ENCODE measurements around the gene CBX7. TPM values are rescaled to one million over a fixed set of nuclear protein-coding genes. Genes with fewer than 3 reads are reported as not detected.
A peak's percentile ranks its signal among the peaks of the same experiment; 100 is the strongest.

The CBX7 gene
- total RNA-seq, 4 donors from 2014 or later, result 4.7 to 56.1 (median 19.5) TPM

DNA sequence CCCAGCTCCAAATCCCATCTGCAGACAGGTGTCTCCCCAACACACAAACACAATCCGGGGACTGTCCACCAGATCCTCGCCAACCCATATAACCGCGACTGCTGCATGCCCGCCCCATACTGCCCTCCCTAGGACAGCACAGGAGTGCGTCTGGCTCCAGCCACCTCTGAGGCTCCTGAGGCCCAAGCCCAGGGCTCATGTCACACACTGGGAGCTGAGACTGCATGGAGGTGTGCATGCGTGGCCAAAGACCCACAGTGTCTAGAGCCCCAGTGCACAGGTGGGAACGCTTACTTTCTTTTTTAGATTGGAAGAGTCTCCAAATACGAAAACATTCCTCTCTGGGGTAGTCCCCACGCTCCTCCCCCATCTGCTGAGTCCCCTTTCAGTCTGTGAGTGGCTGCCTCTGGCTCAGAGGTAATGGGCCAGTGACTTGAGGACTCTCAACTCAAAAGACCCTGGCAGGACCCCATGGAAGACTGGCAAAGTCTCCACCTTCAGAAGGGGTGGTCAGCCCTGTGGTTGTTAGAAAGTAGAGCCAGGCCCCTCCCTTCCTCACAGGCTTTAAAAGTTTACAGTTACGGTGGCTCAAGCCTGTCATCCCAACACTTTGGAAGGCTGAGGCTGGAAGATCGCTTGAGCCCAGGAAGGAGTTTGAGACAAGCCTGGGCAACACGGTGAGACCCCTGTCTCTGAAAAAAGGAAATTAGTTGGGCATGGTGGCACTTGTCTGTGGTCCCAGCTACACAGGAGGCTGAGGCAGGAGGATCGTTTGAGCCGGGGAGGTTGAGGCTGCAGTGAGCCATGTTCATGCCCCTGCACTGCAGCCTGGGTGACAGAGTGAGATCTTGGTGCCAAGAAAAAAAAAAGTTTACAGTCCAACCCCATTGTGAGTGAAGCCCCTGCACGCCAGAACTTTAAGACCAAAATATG is 2.3 kb downstream of the CBX7 start:
- Histone ChIP-seq H3K36me3 (peaks cover 0 to 15% (median 6%) of the 10 kb centered on the region in 3 donors), H3K27me3 (peaks cover 0 to 18% (median 0%) of the 10 kb centered on the region in 4 donors), H3K9me3 (no peaks in the 10 kb centered on the region), H3K4me3 (peak overlapping the region in 1 of 4 donors; percentile 97), H3K27ac (peak overlapping the region in 3 of 4 donors; percentile 91 to 98 (median 96)), H3K4me1 (peaks cover 32 to 77% (median 57%) of the 10 kb centered on the region in 3 donors)
- TF ChIP-seq, protein P1, sequence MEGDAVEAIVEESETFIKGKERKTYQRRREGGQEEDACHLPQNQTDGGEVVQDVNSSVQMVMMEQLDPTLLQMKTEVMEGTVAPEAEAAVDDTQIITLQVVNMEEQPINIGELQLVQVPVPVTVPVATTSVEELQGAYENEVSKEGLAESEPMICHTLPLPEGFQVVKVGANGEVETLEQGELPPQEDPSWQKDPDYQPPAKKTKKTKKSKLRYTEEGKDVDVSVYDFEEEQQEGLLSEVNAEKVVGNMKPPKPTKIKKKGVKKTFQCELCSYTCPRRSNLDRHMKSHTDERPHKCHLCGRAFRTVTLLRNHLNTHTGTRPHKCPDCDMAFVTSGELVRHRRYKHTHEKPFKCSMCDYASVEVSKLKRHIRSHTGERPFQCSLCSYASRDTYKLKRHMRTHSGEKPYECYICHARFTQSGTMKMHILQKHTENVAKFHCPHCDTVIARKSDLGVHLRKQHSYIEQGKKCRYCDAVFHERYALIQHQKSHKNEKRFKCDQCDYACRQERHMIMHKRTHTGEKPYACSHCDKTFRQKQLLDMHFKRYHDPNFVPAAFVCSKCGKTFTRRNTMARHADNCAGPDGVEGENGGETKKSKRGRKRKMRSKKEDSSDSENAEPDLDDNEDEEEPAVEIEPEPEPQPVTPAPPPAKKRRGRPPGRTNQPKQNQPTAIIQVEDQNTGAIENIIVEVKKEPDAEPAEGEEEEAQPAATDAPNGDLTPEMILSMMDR (IDR thresholded peaks at IDR 0.05), result no peak
- no peak for TF ChIP-seq POLR2A (IDR thresholded peaks at IDR 0.05)
- 76 to 78% methylated on average over 5 to 10 of the region's 16 CpGs for WGBS, 2 donors
- intact Hi-C loops (cut with DNase I), result no loop called here
- DNase-seq, result no peak

- Histone ChIP-seq H3K4me1 (peaks cover 38 to 89% (median 67%) of the 10 kb centered on the region in 3 donors), H3K9me3 (no peaks in the 10 kb centered on the region), H3K36me3 (peaks cover 0 to 15% (median 6%) of the 10 kb centered on the region in 3 donors), H3K4me3 (peak overlapping the region in 2 of 4 donors; percentile 4 to 97), H3K27ac (peak overlapping the region; percentile 66 to 96 (median 92)), H3K27me3 (peaks cover 0 to 11% (median 0%) of the 10 kb centered on the region in 4 donors)
- WGBS, 2 donors, result 61 to 100% methylated on average over 1 to 5 of the region's 9 CpGs
- TF ChIP-seq POLR2A (IDR thresholded peaks at IDR 0.05), result no peak
- TF ChIP-seq, protein P1 (IDR thresholded peaks at IDR 0.05), result no peak
- intact Hi-C loops (cut with DNase I), result no loop called here
- DNase-seq, result no peak
These were observed 3.5 kb downstream of the CBX7 start for GRCh38 chr22:39148727-39149535.

DNA sequence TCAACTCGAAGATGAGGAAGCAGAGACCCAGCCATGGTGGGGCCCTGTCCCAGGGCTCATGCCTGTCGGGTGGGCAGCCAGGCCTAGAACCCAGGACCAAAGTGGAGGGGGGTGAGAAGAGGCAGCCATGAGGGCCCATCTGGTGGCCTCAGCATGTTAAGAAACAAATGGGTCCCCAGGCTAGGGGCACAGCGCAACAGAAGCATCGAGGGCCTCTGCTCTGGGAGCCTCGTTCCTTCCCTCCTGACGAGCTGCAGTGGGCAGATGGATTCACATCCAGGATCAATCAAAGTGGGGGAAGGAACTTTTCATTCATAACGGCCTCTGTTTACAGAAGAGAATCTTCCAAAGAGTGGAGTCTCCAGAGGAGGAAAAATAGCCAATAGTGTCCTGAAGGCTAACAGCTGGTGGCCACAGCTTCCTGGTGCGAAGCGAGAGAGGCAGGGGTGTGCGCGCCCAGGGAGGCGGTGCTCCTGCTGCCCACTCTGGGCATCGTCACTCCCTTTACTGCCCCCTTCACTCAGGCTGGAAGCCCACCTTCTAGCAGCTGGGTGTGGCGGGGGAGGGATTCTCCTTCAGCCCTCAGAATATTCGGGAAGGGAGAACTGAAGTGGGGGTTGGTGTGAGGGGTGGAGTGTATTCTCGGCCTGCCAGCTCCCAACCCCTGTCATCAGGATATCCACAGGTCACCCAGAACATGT is 4.3 kb downstream of the CBX7 start:
- 63 to 81% methylated on average over 5 to 14 of the region's 16 CpGs for WGBS, 2 donors
- TF ChIP-seq, protein P1 (IDR thresholded peaks at IDR 0.05), result no peak
- no peak for TF ChIP-seq POLR2A (IDR thresholded peaks at IDR 0.05)
- peaks cover 37 to 88% (median 68%) of the 10 kb centered on the region in 3 donors for H3K4me1 ChIP-seq
- H3K4me3 ChIP-seq, result peak overlapping the region in 1 of 4 donors; percentile 97
- intact Hi-C loops (cut with DNase I), result no loop called here
- H3K36me3 ChIP-seq, result peaks cover 0 to 15% (median 6%) of the 10 kb centered on the region in 3 donors
- no peaks in the 10 kb centered on the region for H3K9me3 ChIP-seq
- peaks cover 0 to 4% (median 0%) of the 10 kb centered on the region in 4 donors for H3K27me3 ChIP-seq
- DNase-seq, result no peak
- H3K27ac ChIP-seq, result peak overlapping the region; percentile 66 to 96 (median 92)

DNA sequence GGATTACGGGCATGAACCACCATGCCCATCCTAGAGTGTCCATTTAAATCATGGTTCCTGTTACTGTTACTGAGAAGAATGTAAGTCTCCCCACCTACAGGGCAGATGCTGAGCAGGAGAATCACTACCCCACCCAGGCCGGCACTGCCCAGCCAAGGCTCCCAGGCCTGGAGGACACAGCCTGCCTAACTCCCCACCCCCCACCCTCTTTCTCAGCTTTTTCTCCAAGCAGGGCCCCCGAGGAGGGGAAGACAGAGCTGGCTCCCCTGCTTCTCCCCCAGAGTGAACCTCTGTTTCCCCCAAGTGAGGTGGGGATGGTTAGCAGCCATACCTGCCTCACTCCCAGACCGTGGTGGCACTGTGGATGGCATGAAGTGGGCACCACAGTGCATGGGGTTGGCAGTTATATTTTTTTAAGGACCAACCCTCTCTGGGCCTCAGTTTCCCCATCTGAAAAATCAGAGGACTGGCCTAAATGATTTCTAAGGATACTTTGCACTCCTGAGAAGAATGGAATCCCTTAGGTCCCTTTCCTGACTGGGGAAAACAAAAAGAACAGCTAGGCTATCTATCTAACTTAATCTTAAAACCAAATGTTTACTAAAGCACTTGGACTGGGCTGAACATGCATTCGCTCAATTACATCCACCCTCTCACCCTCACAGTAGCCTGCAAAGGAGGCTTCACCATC is 5.0 kb downstream of the CBX7 start:
- intact Hi-C loops (cut with DNase I), result no loop called here
- TF ChIP-seq, protein P1 (IDR thresholded peaks at IDR 0.05), result no peak
- no peak for TF ChIP-seq POLR2A (IDR thresholded peaks at IDR 0.05)

More for the DNA sequence above, 5.0 kb downstream of the CBX7 start:
- WGBS, 2 donors, result 85 to 91% methylated on average over 3 of the region's 5 CpGs
- peaks cover 0 to 15% (median 6%) of the 10 kb centered on the region in 3 donors for H3K36me3 ChIP-seq
- no peak overlapping the region for H3K4me3 ChIP-seq
- H3K27me3 ChIP-seq, result no peaks in the 10 kb centered on the region
- no peaks in the 10 kb centered on the region for H3K9me3 ChIP-seq
- H3K27ac ChIP-seq, result peak overlapping the region; percentile 66 to 96 (median 92)
- no peak for DNase-seq
- peaks cover 34 to 83% (median 65%) of the 10 kb centered on the region in 3 donors for H3K4me1 ChIP-seq

All from esophagus squamous epithelium (tissue), 5 donors.